Ascending aorta (tissue), 2 donors: ENCODE measurements around the gene MYBPH. TPM values are rescaled to one million over a fixed set of nuclear protein-coding genes. Genes with fewer than 3 reads are reported as not detected.

Experiments
- DNase-seq, 2 donors: peaks; one replicate each; pipeline ENCODE4 v3.0.0-alpha.2; 2019; ENCODE audit warnings: low spot score in 2 of 2
- H3K27ac ChIP-seq, 2 donors: fragments of 200-600 bp; sonication (generic); one replicate each; pipeline ENCODE4 v1.5.1; 2016 to 2017; ENCODE audit warnings: mild to moderate bottlenecking in 1 of 2
- H3K27me3 ChIP-seq: fragments of 200-600 bp; sonication (generic); one replicate; pipeline ENCODE4 v1.5.1; 2017
- H3K36me3 ChIP-seq, 2 donors: fragments of 200-600 bp; sonication (generic); one replicate each; pipeline ENCODE4 v1.5.1; 2016
- H3K4me1 ChIP-seq, 2 donors: fragments of 200-600 bp; sonication (generic); one replicate each; pipeline ENCODE4 v1.5.1; 2016 to 2017; ENCODE audit warnings: mild to moderate bottlenecking in 1 of 2
- H3K4me3 ChIP-seq, 2 donors: fragments of 200-600 bp; sonication (generic); one replicate each; pipeline ENCODE4 v1.5.1; 2016 to 2017; ENCODE audit warnings: mild to moderate bottlenecking in 1 of 2
- H3K9me3 ChIP-seq, 2 donors: fragments of 200-600 bp; sonication (generic); one replicate each; pipeline ENCODE4 v1.5.1; 2016
- CTCF ChIP-seq, 3 experiments: fragments of 200-600 bp in 2 of 3; fragments of 450-650 bp in 1 of 3; sonication (generic) in 2 of 3; IDR thresholded peaks; one replicate each; pipeline ENCODE4 v1.5.1; 2016 to 2019; ENCODE audit warnings: antibody characterized with exemption in 3 of 3, mild to moderate bottlenecking in 1 of 3, moderate library complexity in 1 of 3
- intact Hi-C: fragments of 100-400 bp; cut with DNase I; formaldehyde crosslinking; loops from one replicate; pipeline ENCODE4 v1.15.1; 2023
- total RNA-seq: library from RNA; depleted of rRNA; stranded (reverse); fragments of >200 nt; gene quantifications from one replicate; pipeline ENCODE4 v1.1.0, GENCODE V29; 2016

MYBPH gene
- total RNA-seq, 1 donor from 2014 or later: not detected

GRCh38 chr1:203167913-203168200 is 7.8 kb downstream of the MYBPH start:
- H3K9me3 ChIP-seq: no peaks in the 10 kb centered on the region
- H3K4me1 ChIP-seq: no peaks in the 10 kb centered on the region
- no peaks in the 10 kb centered on the region for H3K36me3 ChIP-seq
- no peaks in the 10 kb centered on the region for H3K27me3 ChIP-seq
- no peak for DNase-seq
- no peak for TF ChIP-seq CTCF (IDR thresholded peaks at IDR 0.05)
- H3K4me3 ChIP-seq: no peak overlapping the region
- no peak overlapping the region for H3K27ac ChIP-seq
- intact Hi-C loops: no loop called here

GRCh38 chr1:203167026-203167912 is 8.4 kb downstream of the MYBPH start:
- no peak for DNase-seq
- no peaks in the 10 kb centered on the region for H3K36me3 ChIP-seq
- intact Hi-C loops: no loop called here
- H3K9me3 ChIP-seq: no peaks in the 10 kb centered on the region
- no peak for TF ChIP-seq CTCF (IDR thresholded peaks at IDR 0.05)
- H3K4me3 ChIP-seq: no peak overlapping the region
- H3K27me3 ChIP-seq: no peaks in the 10 kb centered on the region
- no peak overlapping the region for H3K27ac ChIP-seq
- H3K4me1 ChIP-seq: no peaks in the 10 kb centered on the region

- DNase-seq: no peak
- no peak overlapping the region for H3K27ac ChIP-seq
- no peaks in the 10 kb centered on the region for H3K36me3 ChIP-seq
- intact Hi-C loops: no loop called here
- no peaks in the 10 kb centered on the region for H3K9me3 ChIP-seq
- TF ChIP-seq CTCF (IDR thresholded peaks at IDR 0.05): no peak
- no peaks in the 10 kb centered on the region for H3K4me1 ChIP-seq
- no peak overlapping the region for H3K4me3 ChIP-seq
- no peaks in the 10 kb centered on the region for H3K27me3 ChIP-seq
These were observed 9.3 kb downstream of the MYBPH start for GRCh38 chr1:203166192-203166940.

- no peak for TF ChIP-seq CTCF (IDR thresholded peaks at IDR 0.05)
- H3K9me3 ChIP-seq: no peaks in the 10 kb centered on the region
- no peak overlapping the region for H3K27ac ChIP-seq
- no peak overlapping the region for H3K4me3 ChIP-seq
- H3K36me3 ChIP-seq: no peaks in the 10 kb centered on the region
- intact Hi-C loops: no loop called here
- DNase-seq: no peak
- H3K4me1 ChIP-seq: no peaks in the 10 kb centered on the region
- no peaks in the 10 kb centered on the region for H3K27me3 ChIP-seq
These were observed 9.8 kb downstream of the MYBPH start for GRCh38 chr1:203165800-203166161.

GRCh38 chr1:203165101-203165799 is 10.4 kb downstream of the MYBPH start:
- Histone ChIP-seq H3K9me3 (no peaks in the 10 kb centered on the region), H3K4me1 (no peaks in the 10 kb centered on the region), H3K4me3 (no peak overlapping the region), H3K27me3 (no peaks in the 10 kb centered on the region), H3K36me3 (no peaks in the 10 kb centered on the region), H3K27ac (no peak overlapping the region)
- TF ChIP-seq CTCF (IDR thresholded peaks at IDR 0.05): no peak
- no peak for DNase-seq
- intact Hi-C loops: no loop called here
